WTC11 (cell line): Measurements from ENCODE around the gene GCHFR. TPM values are rescaled to one million over a fixed set of nuclear protein-coding genes. Genes with fewer than 3 reads are reported as not detected.

ENCODE experiments used
- ATAC-seq: fragments of 200-7000 bp; cut with Tn5 transposase; 2 replicates; pipeline ENCODE4 v1.10.0; 2021; ENCODE audit warnings: mild to moderate bottlenecking, moderate library complexity
- CTCF ChIA-PET: fragments of 300-600 bp; sonication (Branson Sonifier 250); formaldehyde crosslinking; loops from one replicate; lab custom pipeline; 2021; ENCODE audit warnings: antibody characterized with exemption; lab: Charles Lee
- POLR2A ChIA-PET: fragments of 350-600 bp; sonication (Branson Sonifier 250); formaldehyde crosslinking; loops from one replicate; lab custom pipeline; 2021; ENCODE audit warnings: antibody characterized with exemption; lab: Charles Lee
- DNase-seq: peaks from one replicate; pipeline ENCODE4 v3.0.0; 2021; ENCODE audit warnings: low spot score
- H3K27ac Mint-ChIP-seq: 2 replicates; pipeline ENCODE4 v1.8.0; 2021; ENCODE audit warnings: mixed read lengths
- H3K27me3 Mint-ChIP-seq: 2 replicates; pipeline ENCODE4 v1.8.0; 2021; ENCODE audit warnings: low read depth, mild to moderate bottlenecking, moderate library complexity, mixed read lengths
- H3K36me3 Mint-ChIP-seq: 2 replicates; pipeline ENCODE4 v1.8.0; 2021; ENCODE audit warnings: mixed read lengths
- H3K4me1 Mint-ChIP-seq: 2 replicates; pipeline ENCODE4 v1.8.0; 2022; ENCODE audit warnings: mixed read lengths
- H3K4me3 Mint-ChIP-seq: 2 replicates; pipeline ENCODE4 v1.8.0; 2021; ENCODE audit warnings: mild to moderate bottlenecking, moderate library complexity, mixed read lengths
- H3K9me3 Mint-ChIP-seq: 2 replicates; pipeline ENCODE4 v1.8.0; 2021; ENCODE audit warnings: mixed read lengths
- AFF4 ChIP-seq: sonication (generic); formaldehyde crosslinking; IDR thresholded peaks from 2 replicates; pipeline ENCODE4 v1.8.1; 2023; ENCODE audit warnings: mild to moderate bottlenecking, missing genetic modification reagents, borderline replicate concordance
- AR ChIP-seq: fragments of 250-450 bp; sonication (Bioruptor Pico); IDR thresholded peaks from 2 replicates; pipeline ENCODE4 v1.9.0; 2021; ENCODE audit warnings: mild to moderate bottlenecking
- E2F5 ChIP-seq: sonication (generic); formaldehyde crosslinking; IDR thresholded peaks from 2 replicates; pipeline ENCODE4 v1.8.1; 2022; ENCODE audit warnings: mild to moderate bottlenecking, moderate library complexity, missing genetic modification reagents
- GABPB1 ChIP-seq: sonication (generic); formaldehyde crosslinking; IDR thresholded peaks from 2 replicates; pipeline ENCODE4 v1.8.1; 2023; ENCODE audit warnings: mild to moderate bottlenecking, missing genetic modification reagents
- JAZF1 ChIP-seq: fragments of 250-450 bp; sonication (Bioruptor Pico); IDR thresholded peaks from 2 replicates; pipeline ENCODE4 v1.9.0; 2021; ENCODE audit warnings: moderate library complexity, mild to moderate bottlenecking, inconsistent platforms
- KAT7 ChIP-seq: sonication (generic); formaldehyde crosslinking; IDR thresholded peaks from 2 replicates; pipeline ENCODE4 v1.8.1; 2023; ENCODE audit warnings: missing genetic modification reagents, mild to moderate bottlenecking, borderline replicate concordance
- MAX ChIP-seq: sonication (generic); formaldehyde crosslinking; IDR thresholded peaks from 2 replicates; pipeline ENCODE4 v1.8.0; 2022; ENCODE audit warnings: mild to moderate bottlenecking, missing genetic modification reagents
- MXD4 ChIP-seq: fragments of 250-450 bp; sonication (Bioruptor Pico); IDR thresholded peaks from 2 replicates; pipeline ENCODE4 v1.8.0; 2021; ENCODE audit warnings: mild to moderate bottlenecking, moderate library complexity, borderline replicate concordance
- NR2C2 ChIP-seq: sonication (generic); formaldehyde crosslinking; IDR thresholded peaks from 2 replicates; pipeline ENCODE4 v1.8.0; 2022; ENCODE audit warnings: mild to moderate bottlenecking, missing genetic modification reagents
- NR3C1 ChIP-seq: sonication (generic); formaldehyde crosslinking; conservative IDR thresholded peaks from 2 replicates; pipeline ENCODE4 v1.8.1; 2023; ENCODE audit warnings: low read depth, mild to moderate bottlenecking, missing genetic modification reagents
- PREB ChIP-seq: sonication (generic); formaldehyde crosslinking; IDR thresholded peaks from 2 replicates; pipeline ENCODE4 v1.8.1; 2022; ENCODE audit warnings: mild to moderate bottlenecking, missing genetic modification reagents, moderate library complexity, borderline replicate concordance
- SMAD4 ChIP-seq: sonication (generic); formaldehyde crosslinking; IDR thresholded peaks from 2 replicates; pipeline ENCODE4 v1.8.0; 2022; ENCODE audit warnings: mild to moderate bottlenecking, missing genetic modification reagents
- SP1 ChIP-seq: sonication (generic); formaldehyde crosslinking; conservative IDR thresholded peaks from 2 replicates; pipeline ENCODE4 v1.8.1; 2022; ENCODE audit warnings: missing genetic modification reagents
- TP53 ChIP-seq: sonication (generic); formaldehyde crosslinking; IDR thresholded peaks from 2 replicates; pipeline ENCODE4 v1.8.1; 2023; ENCODE audit warnings: mild to moderate bottlenecking, missing genetic modification reagents
- USF1 ChIP-seq: sonication (generic); formaldehyde crosslinking; IDR thresholded peaks from 2 replicates; pipeline ENCODE4 v1.8.0; 2022; ENCODE audit warnings: mild to moderate bottlenecking, missing genetic modification reagents
- ZNF219 ChIP-seq: sonication (generic); formaldehyde crosslinking; IDR thresholded peaks from 2 replicates; pipeline ENCODE4 v1.8.0; 2023; ENCODE audit warnings: missing genetic modification reagents, mild to moderate bottlenecking, borderline replicate concordance
- ZNF263 ChIP-seq: sonication (generic); formaldehyde crosslinking; IDR thresholded peaks from 2 replicates; pipeline ENCODE4 v1.8.1; 2022; ENCODE audit warnings: low read depth, mild to moderate bottlenecking, moderate library complexity, missing genetic modification reagents
- ZNF423 ChIP-seq: fragments of 250-450 bp; sonication (Bioruptor Pico); IDR thresholded peaks from 2 replicates; pipeline ENCODE4 v2.1.2; 2022; ENCODE audit warnings: mild to moderate bottlenecking, moderate library complexity
- total RNA-seq: library from RNA; stranded (reverse); gene quantifications from 3 replicates; pipeline ENCODE4 v1.2.3, GENCODE V29; 2021

GCHFR gene
- total RNA-seq, 1 experiment from 2014 or later: 42.3 TPM

DNA sequence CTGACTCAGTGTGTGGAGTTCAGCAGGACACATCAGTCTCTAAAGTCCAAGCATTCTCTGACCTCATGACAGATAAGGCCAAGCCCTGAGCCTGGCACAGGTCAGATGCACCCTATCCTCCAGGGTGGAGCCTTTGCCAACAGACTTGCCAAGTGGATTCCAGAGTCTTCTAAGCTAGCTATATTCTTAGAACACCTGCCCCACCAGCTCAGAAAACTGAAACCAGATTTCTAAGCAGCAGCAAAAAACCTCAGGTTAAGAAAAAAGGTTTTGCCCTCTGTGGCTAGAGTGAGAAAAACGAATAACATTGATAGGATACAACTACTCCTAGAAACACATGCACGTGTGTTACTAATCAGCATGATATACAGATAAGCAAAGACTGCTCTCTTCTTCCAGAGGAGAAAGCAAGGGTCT lies 20.4 kb upstream of the GCHFR start (continued):
- TF ChIP-seq E2F5 (CRISPR knock-in tag) (no peak), AFF4 (CRISPR knock-in tag) (no peak), NR2C2 (CRISPR knock-in tag) (no peak), SMAD4 (no peak), TP53 (CRISPR knock-in tag) (no peak), ZNF423 (CRISPR knock-in tag) (no peak)

GRCh38 chr15:40743921-40744814 lies 19.7 kb upstream of the GCHFR start:
- CTCF ChIA-PET: interaction anchor here (0.6 to 2.7 kb wide), 23 partner anchors 9 to 1107 kb away, joined by 3 to 13 read pairs (median 4); partner anchors contain the start of genes CCDC32, GCHFR, RAD51 and VPS18
- ATAC-seq: peak; percentile 56
- H3K4me1 Mint-ChIP-seq: peaks cover 19% of the 10 kb centered on the region
- POLR2A ChIA-PET: no interaction called here
- TF ChIP-seq PREB (CRISPR knock-in tag) (no peak), KAT7 (CRISPR knock-in tag) (no peak), AR (CRISPR knock-in tag) (no peak), JAZF1 (no peak), ZNF219 (CRISPR knock-in tag) (no peak), MXD4 (no peak), GABPB1 (CRISPR knock-in tag) (no peak), AFF4 (CRISPR knock-in tag) (no peak), NR3C1 (no peak), MAX (CRISPR knock-in tag) (no peak), USF1 (CRISPR knock-in tag) (no peak), SP1 (no peak), ZNF263 (CRISPR knock-in tag) (no peak)
- TF ChIP-seq, all 79 proteins: peak for 0
- peaks cover 11% of the 10 kb centered on the region for H3K36me3 Mint-ChIP-seq
- no peaks in the 10 kb centered on the region for H3K9me3 Mint-ChIP-seq
- H3K4me3 Mint-ChIP-seq: no peak overlapping the region
- no peak overlapping the region for H3K27ac Mint-ChIP-seq
- H3K27me3 Mint-ChIP-seq: no peaks in the 10 kb centered on the region
- DNase-seq: no peak
